Activated CD4-positive, alpha-beta memory T cell treated with anti-CD3 and anti-CD28 coated beads, Interleukin-2, amount 10 ng/mL, durations not matched to agents 7 days and 5 days (primary cell): ENCODE data around the gene RAB5A. TPM values are rescaled to one million over a fixed set of nuclear protein-coding genes. Genes with fewer than 3 reads are reported as not detected.
"Not testable (repeated sequence)": the region's sequence is repeated elsewhere in the genome, so short reads cannot be mapped to it uniquely, and the experiment has no call there.

Experiments used
- CTCF ChIA-PET: fragments of 350-600 bp; sonication (Branson Sonifier 250); formaldehyde crosslinking; loops from one replicate; lab custom pipeline; 2021; ENCODE audit warnings: antibody characterized with exemption, inconsistent platforms; lab: Charles Lee
- POLR2A ChIA-PET: fragments of 350-600 bp; sonication (Branson Sonifier 250); formaldehyde crosslinking; loops from one replicate; lab custom pipeline; 2021; ENCODE audit warnings: antibody characterized with exemption; lab: Charles Lee
- DNase-seq: peaks from one replicate; pipeline ENCODE4 v3.0.0-alpha.2; 2020
- H3K27ac Mint-ChIP-seq: one replicate; pipeline ENCODE4 v1.8.0; 2021; ENCODE audit warnings: mild to moderate bottlenecking, mixed read lengths
- H3K27me3 Mint-ChIP-seq: one replicate; pipeline ENCODE4 v1.8.0; 2021; ENCODE audit warnings: mixed read lengths
- H3K36me3 Mint-ChIP-seq: one replicate; pipeline ENCODE4 v1.8.0; 2021; ENCODE audit warnings: low read depth, mixed read lengths
- H3K4me1 Mint-ChIP-seq: one replicate; pipeline ENCODE4 v1.8.0; 2021; ENCODE audit warnings: mixed read lengths
- H3K4me3 Mint-ChIP-seq: one replicate; pipeline ENCODE4 v1.8.0; 2021; ENCODE audit warnings: mild to moderate bottlenecking, mixed read lengths
- H3K9me3 Mint-ChIP-seq: one replicate; pipeline ENCODE4 v1.8.0; 2021; ENCODE audit warnings: mixed read lengths
- total RNA-seq, 2 experiments: library from RNA; stranded (reverse); gene quantifications; one replicate each; pipeline ENCODE4 v1.2.3, GENCODE V29; 2021

Gene RAB5A
- total RNA-seq, 2 experiments from 2014 or later, result 60.0 to 64.5 TPM

- H3K9me3 Mint-ChIP-seq, DNase-seq, H3K27ac Mint-ChIP-seq, CTCF ChIA-PET, H3K27me3 Mint-ChIP-seq, H3K4me3 Mint-ChIP-seq: not testable (repeated sequence)
- peaks cover 33% of the 10 kb centered on the region for H3K4me1 Mint-ChIP-seq
- POLR2A ChIA-PET, result interaction anchor here (0.9 kb wide), 1 partner anchor 9 kb away, joined by 3 read pairs; no protein-coding TSS in a partner anchor
- peaks cover 49% of the 10 kb centered on the region for H3K36me3 Mint-ChIP-seq
Measured at GRCh38 chr3:19957354-19957753, 10.5 kb downstream of the RAB5A start.

GRCh38 chr3:19959505-19959904, 12.6 kb downstream of the RAB5A start:
- ChIA-PET POLR2A (no interaction called here), CTCF (no interaction called here)
- peaks cover 48% of the 10 kb centered on the region for H3K36me3 Mint-ChIP-seq
- H3K27me3 Mint-ChIP-seq, result no peaks in the 10 kb centered on the region
- H3K27ac Mint-ChIP-seq, result no peak overlapping the region
- H3K4me1 Mint-ChIP-seq, result peaks cover 26% of the 10 kb centered on the region
- H3K4me3 Mint-ChIP-seq, result no peak overlapping the region
- no peak for DNase-seq
- H3K9me3 Mint-ChIP-seq, result no peaks in the 10 kb centered on the region

GRCh38 chr3:19960696-19961095, 13.8 kb downstream of the RAB5A start:
- peaks cover 40% of the 10 kb centered on the region for H3K36me3 Mint-ChIP-seq
- ChIA-PET POLR2A (no interaction called here), CTCF (no interaction called here)
- H3K9me3 Mint-ChIP-seq, result no peaks in the 10 kb centered on the region
- H3K4me3 Mint-ChIP-seq, result no peak overlapping the region
- H3K4me1 Mint-ChIP-seq, result peaks cover 22% of the 10 kb centered on the region
- H3K27me3 Mint-ChIP-seq, result no peaks in the 10 kb centered on the region
- DNase-seq, result no peak
- no peak overlapping the region for H3K27ac Mint-ChIP-seq

DNA sequence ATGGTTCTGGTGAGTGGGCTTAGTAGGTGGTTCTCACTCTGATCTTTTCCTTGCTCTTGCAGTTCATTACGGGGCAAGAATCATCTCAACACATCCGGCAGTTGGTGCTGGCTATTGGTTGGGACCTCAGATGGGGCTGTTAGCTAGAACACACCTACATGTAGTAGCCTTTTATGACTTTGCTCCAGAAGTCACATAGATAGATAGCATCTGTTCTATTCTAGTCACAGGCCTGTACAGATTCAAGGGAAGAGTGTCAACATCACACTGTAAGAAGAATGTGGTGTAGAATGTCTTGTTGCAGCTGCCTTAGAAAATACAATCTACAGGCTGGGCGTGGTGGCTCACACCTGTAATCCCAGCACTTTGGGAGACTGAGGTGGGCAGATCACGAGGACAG, 15.1 kb downstream of the RAB5A start:
- Mint-ChIP-seq H3K4me3 (no peak overlapping the region), H3K9me3 (no peaks in the 10 kb centered on the region), H3K4me1 (peaks cover 20% of the 10 kb centered on the region), H3K36me3 (peaks cover 47% of the 10 kb centered on the region), H3K27me3 (no peaks in the 10 kb centered on the region), H3K27ac (no peak overlapping the region)
- CTCF ChIA-PET, result no interaction called here
- DNase-seq, result no peak
- POLR2A ChIA-PET, result no interaction called here

DNA sequence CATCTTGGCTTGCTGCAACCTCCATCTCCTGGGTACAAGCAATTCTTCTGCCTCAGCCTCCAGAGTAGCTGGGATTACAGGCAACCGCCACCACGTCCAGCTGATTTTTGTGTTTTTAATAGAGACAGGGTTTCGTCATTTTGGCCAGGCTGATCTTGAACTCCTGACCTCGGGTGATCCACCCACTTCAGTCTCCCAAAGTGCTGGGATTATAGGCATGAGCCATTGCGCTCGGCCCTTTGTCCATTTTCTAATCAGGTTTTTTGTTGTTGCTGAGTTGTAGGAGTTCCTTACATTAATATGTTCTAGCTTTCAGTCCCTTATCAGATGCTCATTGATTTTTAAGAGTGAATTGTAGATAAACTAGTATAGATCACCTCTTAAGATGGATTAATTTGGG, 20.3 kb downstream of the RAB5A start:
- H3K36me3 Mint-ChIP-seq, result peaks cover 44% of the 10 kb centered on the region
- POLR2A ChIA-PET, result interaction anchor here (0.9 to 1.2 kb wide), 2 partner anchors 19 to 219 kb away, joined by 3 read pairs; partner anchors contain the start of gene SGO1
- CTCF ChIA-PET, result no interaction called here
- no peak for DNase-seq
- H3K27me3 Mint-ChIP-seq, result no peaks in the 10 kb centered on the region
- H3K4me3 Mint-ChIP-seq, result no peak overlapping the region
- no peaks in the 10 kb centered on the region for H3K9me3 Mint-ChIP-seq
- peaks cover 8% of the 10 kb centered on the region for H3K4me1 Mint-ChIP-seq
- no peak overlapping the region for H3K27ac Mint-ChIP-seq

GRCh38 chr3:19967812-19968211, 20.9 kb downstream of the RAB5A start:
- DNase-seq, result no peak
- H3K27me3 Mint-ChIP-seq, result no peaks in the 10 kb centered on the region
- H3K4me3 Mint-ChIP-seq, result no peak overlapping the region
- POLR2A ChIA-PET, result no interaction called here
- CTCF ChIA-PET, result interaction anchor here (0.6 kb wide), 1 partner anchor 83 kb away, joined by 3 read pairs; no protein-coding TSS in a partner anchor
- H3K27ac Mint-ChIP-seq, result no peak overlapping the region
- peaks cover 41% of the 10 kb centered on the region for H3K36me3 Mint-ChIP-seq
- H3K9me3 Mint-ChIP-seq, result no peaks in the 10 kb centered on the region
- H3K4me1 Mint-ChIP-seq, result peaks cover 9% of the 10 kb centered on the region

GRCh38 chr3:19970327-19970726, 23.4 kb downstream of the RAB5A start:
- Mint-ChIP-seq H3K36me3 (peaks cover 47% of the 10 kb centered on the region), H3K27ac (no peak overlapping the region), H3K4me1 (peaks cover 9% of the 10 kb centered on the region), H3K4me3 (no peak overlapping the region), H3K27me3 (no peaks in the 10 kb centered on the region), H3K9me3 (no peaks in the 10 kb centered on the region)
- ChIA-PET POLR2A (no interaction called here), CTCF (no interaction called here)
- DNase-seq, result no peak

DNA sequence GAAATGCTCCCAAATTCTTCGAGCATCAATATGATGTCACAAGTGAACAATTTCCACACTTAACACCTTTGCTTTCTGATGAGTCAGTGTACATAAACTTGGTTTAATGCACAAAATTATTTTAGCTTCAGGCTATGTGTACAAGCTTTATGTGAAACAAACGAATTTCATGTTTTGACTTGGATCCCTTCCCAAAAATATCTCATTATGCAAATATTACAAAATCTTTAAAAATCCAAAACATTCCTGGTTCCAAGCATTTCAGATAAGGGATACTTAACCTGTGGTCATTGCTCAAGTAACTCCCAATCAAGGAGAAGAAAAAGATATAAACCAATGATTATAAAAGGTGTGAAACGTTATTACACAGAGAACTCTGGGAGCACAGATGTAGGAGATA, 25.2 kb downstream of the RAB5A start:
- no peak for DNase-seq
- POLR2A ChIA-PET, result no interaction called here
- no peaks in the 10 kb centered on the region for H3K9me3 Mint-ChIP-seq
- no peak overlapping the region for H3K27ac Mint-ChIP-seq
- no peak overlapping the region for H3K4me3 Mint-ChIP-seq
- CTCF ChIA-PET, result no interaction called here
- peaks cover 46% of the 10 kb centered on the region for H3K36me3 Mint-ChIP-seq
- peaks cover 7% of the 10 kb centered on the region for H3K4me1 Mint-ChIP-seq
- no peaks in the 10 kb centered on the region for H3K27me3 Mint-ChIP-seq

- CTCF ChIA-PET, result interaction anchor here (1.2 kb wide), 1 partner anchor 52 kb away, joined by 3 read pairs; no protein-coding TSS in a partner anchor
- DNase-seq, POLR2A ChIA-PET, H3K4me3 Mint-ChIP-seq, H3K4me1 Mint-ChIP-seq, H3K27me3 Mint-ChIP-seq, H3K27ac Mint-ChIP-seq, H3K9me3 Mint-ChIP-seq: not testable (repeated sequence)
- H3K36me3 Mint-ChIP-seq, result peaks cover 23% of the 10 kb centered on the region
Measured at GRCh38 chr3:19988904-19989303, 42.0 kb downstream of the RAB5A start.

DNA sequence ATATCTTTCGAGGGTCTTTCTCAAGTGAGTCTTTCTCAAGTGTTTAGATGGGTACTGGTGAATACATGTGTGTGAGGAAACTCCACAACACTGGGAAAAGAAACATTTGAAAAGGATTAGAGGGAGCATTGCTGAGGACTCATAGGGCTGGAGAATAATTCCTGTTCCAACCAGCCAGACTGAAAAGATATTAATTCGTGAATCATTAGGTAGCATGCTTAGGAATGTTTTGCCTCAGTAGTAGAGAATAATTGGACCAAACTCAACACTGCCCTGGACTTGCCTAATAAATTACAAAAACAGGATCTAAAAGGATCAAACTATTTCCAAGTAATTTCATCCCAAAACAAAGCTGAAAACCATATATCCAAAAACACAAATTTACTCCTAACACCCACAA, 47.9 kb downstream of the RAB5A start:
- Mint-ChIP-seq H3K4me1 (no peaks in the 10 kb centered on the region), H3K9me3 (no peaks in the 10 kb centered on the region), H3K27me3 (no peaks in the 10 kb centered on the region), H3K4me3 (no peak overlapping the region), H3K27ac (no peak overlapping the region), H3K36me3 (no peaks in the 10 kb centered on the region)
- ChIA-PET CTCF (no interaction called here), POLR2A (no interaction called here)
- no peak for DNase-seq

DNA sequence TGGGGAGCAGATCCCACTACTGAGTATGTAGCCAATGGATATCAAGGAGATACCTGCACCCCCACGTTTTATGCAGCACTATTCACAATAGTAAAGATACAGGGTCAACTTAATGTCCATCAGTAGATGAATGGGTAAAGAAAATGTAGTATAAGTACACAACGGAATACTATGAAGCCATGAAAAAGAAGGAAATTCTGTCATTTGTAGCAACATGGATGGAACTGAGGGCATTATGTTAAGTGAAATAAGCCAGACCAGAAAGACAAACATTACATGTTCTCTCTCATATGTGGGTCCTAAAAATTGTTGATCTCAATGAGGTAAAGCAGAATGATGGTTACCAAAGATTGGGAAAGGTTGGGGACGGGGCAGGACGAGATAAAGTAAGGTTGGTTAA, 50.6 kb downstream of the RAB5A start:
- CTCF ChIA-PET, result no interaction called here
- H3K4me1 Mint-ChIP-seq, result no peaks in the 10 kb centered on the region
- H3K4me3 Mint-ChIP-seq, result no peak overlapping the region
- H3K27me3 Mint-ChIP-seq, result no peaks in the 10 kb centered on the region
- no peaks in the 10 kb centered on the region for H3K9me3 Mint-ChIP-seq
- H3K27ac Mint-ChIP-seq, result no peak overlapping the region
- no peaks in the 10 kb centered on the region for H3K36me3 Mint-ChIP-seq
- POLR2A ChIA-PET, result no interaction called here
- DNase-seq, result no peak

- H3K27me3 Mint-ChIP-seq, result no peaks in the 10 kb centered on the region
- H3K36me3 Mint-ChIP-seq, result no peaks in the 10 kb centered on the region
- no peak for DNase-seq
- no peaks in the 10 kb centered on the region for H3K4me1 Mint-ChIP-seq
- ChIA-PET POLR2A (no interaction called here), CTCF (no interaction called here)
- H3K4me3 Mint-ChIP-seq, result no peak overlapping the region
- no peaks in the 10 kb centered on the region for H3K9me3 Mint-ChIP-seq
- H3K27ac Mint-ChIP-seq, result no peak overlapping the region
Measured at GRCh38 chr3:20001932-20002331, 55.0 kb downstream of the RAB5A start.

GRCh38 chr3:20007960-20008359, 61.1 kb downstream of the RAB5A start:
- DNase-seq, result no peak
- no peaks in the 10 kb centered on the region for H3K4me1 Mint-ChIP-seq
- no peak overlapping the region for H3K4me3 Mint-ChIP-seq

GRCh38 chr3:20008646-20009045, 61.7 kb downstream of the RAB5A start:
- no peaks in the 10 kb centered on the region for H3K4me1 Mint-ChIP-seq

More at GRCh38 chr3:20007960-20008359, 61.1 kb downstream of the RAB5A start:
- H3K27ac Mint-ChIP-seq, result no peak overlapping the region
- CTCF ChIA-PET, result no interaction called here
- POLR2A ChIA-PET, result no interaction called here
- no peaks in the 10 kb centered on the region for H3K36me3 Mint-ChIP-seq
- no peaks in the 10 kb centered on the region for H3K9me3 Mint-ChIP-seq
- H3K27me3 Mint-ChIP-seq, result no peaks in the 10 kb centered on the region

More at GRCh38 chr3:20008646-20009045, 61.7 kb downstream of the RAB5A start:
- DNase-seq, result no peak
- CTCF ChIA-PET, result no interaction called here
- no peak overlapping the region for H3K4me3 Mint-ChIP-seq
- POLR2A ChIA-PET, result no interaction called here
- H3K27ac Mint-ChIP-seq, result no peak overlapping the region
- no peaks in the 10 kb centered on the region for H3K27me3 Mint-ChIP-seq
- no peaks in the 10 kb centered on the region for H3K9me3 Mint-ChIP-seq
- no peaks in the 10 kb centered on the region for H3K36me3 Mint-ChIP-seq
